Motor neuron (in vitro differentiated cells): ENCODE results near the gene ADAM17. TPM values are rescaled to one million over a fixed set of nuclear protein-coding genes. Genes with fewer than 3 reads are reported as not detected.

ENCODE experiments used
- ATAC-seq, 8 experiments: fragments of 200-7000 bp; cut with Tn5 transposase; replicated peaks in 6 of 8; 2 replicates each; pipeline ENCODE4 v1.8.0; 2021; ENCODE audit warnings: mild to moderate bottlenecking in 8 of 8, moderate library complexity in 8 of 8
- H3K27ac ChIP-seq, 2 donors: fragments of 250-450 bp; sonication (Bioruptor Pico); 2 replicates each; pipeline ENCODE4 v1.9.0; 2021; ENCODE audit warnings: antibody characterized with exemption in 2 of 2, mild to moderate bottlenecking in 2 of 2, moderate library complexity in 1 of 2
- H3K4me1 ChIP-seq, 2 donors: fragments of 250-450 bp; sonication (Bioruptor Pico); replicated peaks in 1 of 2; 2 replicates each; pipeline ENCODE4 v1.6.1; 2021; ENCODE audit warnings: antibody characterized with exemption in 2 of 2, mild to moderate bottlenecking in 2 of 2, moderate library complexity in 1 of 2
- H3K4me3 ChIP-seq, 5 donors: fragments of 250-450 bp; sonication (Bioruptor Pico); 2 replicates each; pipeline ENCODE4 v1.9.0; 2021; ENCODE audit warnings: antibody characterized with exemption in 5 of 5, mild to moderate bottlenecking in 5 of 5, moderate library complexity in 4 of 5
- WGBS, 10 experiments: fragments of 450-650 bp; shearing (Covaris generic); methylation state at CpG; one replicate each; pipeline ENCODE4 v1.0.0; 2022; 5-methylcytosine and 5-hydroxymethylcytosine counted together
- in situ Hi-C, 9 experiments: fragments of 400-800 bp; cut with MboI; loops; one replicate each; pipeline ENCODE4 v1.15.0; 2021; ENCODE audit warnings: low sequenced_read_pairs in 9 of 9, low pct_unique_long_range_greater_than_20kb in 2 of 9; ENCODE audit not compliant: unreplicated experiment in 9 of 9
- total RNA-seq, 8 experiments: library from RNA; unstranded; fragments of 300-600 nt; gene quantifications; 2 replicates each; pipeline versions ENCODE4 v1.2.3 to v1.2.4, GENCODE V29; 2022

ADAM17 gene
- total RNA-seq, 8 experiments from 2014 or later = 24.2 to 59.7 (median 34.1) TPM

- in situ Hi-C loops = no loop called here
- H3K27ac ChIP-seq = no peak overlapping the region
- no peak overlapping the region for H3K4me3 ChIP-seq
- 44 to 100% (median 80%) methylated on average over 1 of the region's 1 CpG; no CpG with 5 or more reads in 5 of the 10 experiments for WGBS, 10 experiments
- H3K4me1 ChIP-seq = peaks cover 0 to 3% of the 10 kb centered on the region in 2 donors
- ATAC-seq = peak in 2 of 8 experiments; percentile 25 to 53
Observed at GRCh38 chr2:9440058-9440727, 115.4 kb downstream of the ADAM17 start.

GRCh38 chr2:9439536-9439935 is 116.1 kb downstream of the ADAM17 start:
- H3K4me3 ChIP-seq = no peak overlapping the region
- peaks cover 0 to 3% of the 10 kb centered on the region in 2 donors for H3K4me1 ChIP-seq
- in situ Hi-C loops = no loop called here
- 100% methylated on average over 1 of the region's 1 CpG; no CpG with 5 or more reads in 2 of the 10 experiments for WGBS, 10 experiments
- no peak overlapping the region for H3K27ac ChIP-seq
- no peak for ATAC-seq

Other genes with a start within 250 kb of the ADAM17 start
- gene ITGB1BP1, start 132.3 kb downstream of the ADAM17 start, total RNA-seq = 10 to 100 TPM; 25.0 to 61.2 (median 38.5) TPM
- 10 to 100 TPM; 32.7 to 64.5 (median 41.8) TPM for gene CPSF3, start 132.2 kb downstream of the ADAM17 start, total RNA-seq
- 10 to 100 TPM; 16.1 to 51.9 (median 33.8) TPM for gene IAH1, start 81.3 kb downstream of the ADAM17 start, total RNA-seq
- 100 to 1,000 TPM; 308 to 428 (median 331) TPM for gene YWHAQ, start 75.2 kb upstream of the ADAM17 start, total RNA-seq